HUES64 (cell line): Measurements from ENCODE around the gene HIVEP1.
"Not testable (repeated sequence)": the region's sequence is repeated elsewhere in the genome, so short reads cannot be mapped to it uniquely, and the experiment has no call there.

Experiments
- H3K27ac ChIP-seq: 2 replicates; pipeline ENCODE4 v1.7.0; 2013; ENCODE audit warnings: low read depth, low read length, inconsistent platforms
- H3K27me3 ChIP-seq: 2 replicates; pipeline ENCODE4 v1.6.1; 2013; ENCODE audit warnings: mild to moderate bottlenecking, low read length; ENCODE audit not compliant: insufficient read depth
- H3K36me3 ChIP-seq: 2 replicates; pipeline ENCODE4 v1.6.1; 2013; ENCODE audit warnings: mild to moderate bottlenecking, low read length; ENCODE audit not compliant: insufficient read depth
- H3K4me1 ChIP-seq: 2 replicates; pipeline ENCODE4 v1.6.1; 2013; ENCODE audit warnings: mild to moderate bottlenecking, low read length, moderate library complexity; ENCODE audit not compliant: insufficient read depth
- H3K4me3 ChIP-seq: 2 replicates; pipeline ENCODE4 v1.5.1; 2013; ENCODE audit warnings: mild to moderate bottlenecking, low read length, moderate library complexity
- H3K9ac ChIP-seq: 2 replicates; pipeline ENCODE4 v1.6.1; 2013; ENCODE audit warnings: mild to moderate bottlenecking, low read depth, low read length
- H3K9me3 ChIP-seq: 2 replicates; pipeline ENCODE4 v1.6.1; 2013; ENCODE audit warnings: low read depth, low read length; ENCODE audit not compliant: insufficient read depth
- WGBS: fragments of 150-250, 120-280 bp; methylation state at CpG from one replicate; pipeline ENCODE4 v1.1.7; 2013; ENCODE audit warnings: missing lambda C conversion rate; 5-methylcytosine and 5-hydroxymethylcytosine counted together

HIVEP1 gene

DNA sequence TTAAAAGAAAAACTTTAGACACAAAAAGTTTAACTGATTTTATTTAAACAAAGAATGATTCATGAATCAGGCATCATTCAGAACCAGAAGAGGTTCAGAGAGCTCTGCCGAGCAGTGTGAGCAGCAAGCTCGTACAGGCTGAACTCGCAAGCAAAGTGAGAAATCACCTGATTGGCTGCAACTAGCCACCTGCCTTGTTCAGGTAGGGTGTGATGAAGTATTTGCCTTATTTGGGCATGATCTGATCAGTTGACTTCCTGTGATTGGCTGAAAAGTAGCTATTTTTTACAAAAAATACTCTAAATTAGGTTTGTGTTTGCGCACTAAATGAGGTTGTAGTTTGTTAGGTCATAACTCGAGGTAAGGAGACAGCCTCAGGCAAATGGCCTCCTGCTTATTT lies 80.7 kb downstream of the HIVEP1 start:
- Histone ChIP-seq H3K4me3 (no peak overlapping the region), H3K27me3 (no peaks in the 10 kb centered on the region), H3K9me3 (no peaks in the 10 kb centered on the region), H3K27ac (no peak overlapping the region), H3K36me3 (peaks cover 25% of the 10 kb centered on the region; the same call in 1 of the 2 replicates), H3K9ac (no peak overlapping the region), H3K4me1 (peaks cover 3% of the 10 kb centered on the region; the same call in 1 of the 2 replicates)
- 99% methylated on average over 4 of the region's 5 CpGs for WGBS

DNA sequence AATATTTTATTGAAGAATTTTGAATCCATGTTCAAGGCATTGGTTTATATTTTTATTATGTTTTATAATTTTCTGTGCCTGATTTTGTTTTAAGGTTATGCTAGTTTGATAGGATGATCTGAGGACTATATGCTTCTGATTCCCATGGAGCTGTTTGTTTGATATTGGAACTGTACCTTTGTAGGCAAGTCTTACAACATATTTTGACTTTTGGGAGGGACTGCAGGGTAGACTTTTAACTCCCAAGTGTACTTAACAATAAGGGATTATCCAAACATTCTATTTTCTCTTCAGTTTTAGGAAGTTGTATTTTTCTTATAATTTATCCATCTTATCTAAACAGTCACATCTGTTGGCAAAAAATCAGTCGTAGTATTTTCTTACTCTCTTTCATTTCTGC lies 82.6 kb downstream of the HIVEP1 start:
- H3K27me3 ChIP-seq: no peaks in the 10 kb centered on the region
- H3K27ac ChIP-seq: no peak overlapping the region
- H3K4me1 ChIP-seq: no peaks in the 10 kb centered on the region
- no peak overlapping the region for H3K4me3 ChIP-seq
- H3K9me3 ChIP-seq: no peaks in the 10 kb centered on the region
- no CpG with 5 or more reads among the region's 1 CpG for WGBS
- peaks cover 17% of the 10 kb centered on the region; the same call in 1 of the 2 replicates for H3K36me3 ChIP-seq
- no peak overlapping the region for H3K9ac ChIP-seq

DNA sequence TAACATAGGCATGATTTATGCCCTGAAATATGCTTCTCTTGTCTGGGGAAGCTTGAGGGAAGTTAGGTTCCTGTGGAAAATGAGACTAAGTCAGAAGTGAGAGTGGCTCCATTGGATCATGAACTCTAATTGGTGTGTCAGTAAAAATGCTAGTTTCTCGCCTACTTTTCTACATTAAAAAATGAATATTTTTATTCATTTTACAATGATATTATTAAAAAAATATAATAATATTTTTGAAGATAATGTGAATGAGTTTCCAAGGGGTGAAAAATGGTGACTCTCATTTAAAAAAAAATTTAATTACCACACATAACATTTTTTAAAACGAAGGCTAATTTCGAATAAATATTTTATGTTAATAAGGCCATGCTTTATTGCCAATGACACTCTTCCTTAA lies 84.2 kb downstream of the HIVEP1 start:
- Histone ChIP-seq H3K27me3 (no peaks in the 10 kb centered on the region), H3K36me3 (peaks cover 11% of the 10 kb centered on the region; the same call in 1 of the 2 replicates), H3K4me1 (no peaks in the 10 kb centered on the region), H3K9ac (no peak overlapping the region), H3K9me3 (no peaks in the 10 kb centered on the region), H3K4me3 (no peak overlapping the region), H3K27ac (no peak overlapping the region)
- WGBS: no CpG with 5 or more reads among the region's 3 CpGs

DNA sequence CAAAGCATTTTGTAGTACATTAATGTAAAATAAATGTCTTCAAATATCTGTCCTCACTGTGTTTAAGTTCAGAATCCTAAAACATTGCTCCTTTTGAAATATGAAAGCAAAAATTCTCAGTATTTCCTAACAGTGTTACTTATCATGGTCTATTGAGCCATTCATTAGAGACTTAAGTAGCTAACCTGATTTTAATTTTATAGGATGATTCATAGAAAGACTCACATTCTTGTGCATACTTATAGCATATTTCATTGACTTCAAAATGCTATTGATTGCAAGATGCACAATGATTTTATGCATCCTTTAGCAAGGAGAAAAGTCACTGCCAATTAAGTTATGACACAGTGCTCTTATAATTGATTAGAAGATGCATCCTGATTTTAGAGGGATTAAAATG lies 85.7 kb downstream of the HIVEP1 start:
- Histone ChIP-seq H3K27me3 (no peaks in the 10 kb centered on the region), H3K9ac (no peak overlapping the region), H3K27ac (no peak overlapping the region), H3K4me3 (no peak overlapping the region), H3K36me3 (no peaks in the 10 kb centered on the region), H3K9me3 (no peaks in the 10 kb centered on the region), H3K4me1 (no peaks in the 10 kb centered on the region)

DNA sequence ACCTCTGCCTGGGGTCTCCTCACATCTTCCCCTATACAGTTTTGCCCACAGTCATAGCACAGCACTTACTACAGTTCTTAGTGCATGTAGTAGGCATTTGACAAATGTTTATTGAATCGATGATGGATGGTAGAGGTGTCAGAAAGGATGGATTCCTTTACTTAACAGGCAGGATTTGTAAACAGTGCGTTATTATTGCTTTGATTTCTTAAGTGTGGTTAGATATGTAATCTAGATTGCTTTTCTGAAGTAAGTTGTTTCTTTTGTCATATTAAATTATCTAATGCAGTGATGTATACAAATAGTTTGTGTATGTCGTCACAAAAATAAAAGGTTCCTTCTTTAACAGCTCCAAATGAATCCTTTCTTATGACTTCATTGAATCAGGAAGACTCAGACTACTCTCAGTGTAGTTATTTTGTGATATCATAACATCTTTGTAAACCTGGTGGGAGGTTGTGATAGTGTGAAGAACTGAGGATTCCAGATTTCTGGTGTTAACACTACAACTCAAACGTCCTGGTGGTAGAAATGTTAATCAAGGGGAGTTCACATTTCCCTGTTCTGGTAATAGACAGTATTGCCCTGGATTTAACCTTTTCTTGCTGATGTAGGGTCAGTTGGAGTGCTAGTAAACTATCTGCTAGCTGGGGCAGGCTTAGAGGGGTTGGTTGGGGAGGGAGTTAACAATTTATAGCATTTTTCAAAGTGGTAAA lies 87.7 kb downstream of the HIVEP1 start:
- Histone ChIP-seq H3K4me3 (no peak overlapping the region), H3K9me3 (no peaks in the 10 kb centered on the region), H3K4me1 (no peaks in the 10 kb centered on the region), H3K9ac (no peak overlapping the region), H3K36me3 (no peaks in the 10 kb centered on the region), H3K27ac (no peak overlapping the region), H3K27me3 (no peaks in the 10 kb centered on the region)
- 76% methylated on average over 3 of the region's 4 CpGs for WGBS

DNA sequence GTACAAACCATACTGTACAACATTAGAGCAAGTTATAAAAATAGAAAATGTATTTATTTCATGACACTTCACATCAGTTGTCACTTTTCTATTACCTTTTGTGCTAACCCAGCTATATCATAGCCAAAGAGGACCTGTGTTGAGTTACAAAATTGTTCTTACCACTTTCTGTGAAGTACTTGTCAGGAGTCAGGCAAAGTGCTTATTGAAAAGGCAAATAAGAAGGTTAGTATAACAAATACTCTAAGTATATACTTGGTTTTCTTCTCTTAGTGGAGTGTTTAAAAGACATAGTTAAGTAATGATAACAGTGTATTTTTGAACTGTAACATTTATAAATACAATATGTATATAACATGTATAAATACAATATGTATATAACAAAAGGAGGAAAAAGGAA lies 88.9 kb downstream of the HIVEP1 start:
- no peaks in the 10 kb centered on the region for H3K36me3 ChIP-seq
- no peaks in the 10 kb centered on the region for H3K9me3 ChIP-seq
- no peak overlapping the region for H3K27ac ChIP-seq
- H3K4me3 ChIP-seq: no peak overlapping the region
- H3K27me3 ChIP-seq: no peaks in the 10 kb centered on the region
- no peaks in the 10 kb centered on the region for H3K4me1 ChIP-seq
- no peak overlapping the region for H3K9ac ChIP-seq

DNA sequence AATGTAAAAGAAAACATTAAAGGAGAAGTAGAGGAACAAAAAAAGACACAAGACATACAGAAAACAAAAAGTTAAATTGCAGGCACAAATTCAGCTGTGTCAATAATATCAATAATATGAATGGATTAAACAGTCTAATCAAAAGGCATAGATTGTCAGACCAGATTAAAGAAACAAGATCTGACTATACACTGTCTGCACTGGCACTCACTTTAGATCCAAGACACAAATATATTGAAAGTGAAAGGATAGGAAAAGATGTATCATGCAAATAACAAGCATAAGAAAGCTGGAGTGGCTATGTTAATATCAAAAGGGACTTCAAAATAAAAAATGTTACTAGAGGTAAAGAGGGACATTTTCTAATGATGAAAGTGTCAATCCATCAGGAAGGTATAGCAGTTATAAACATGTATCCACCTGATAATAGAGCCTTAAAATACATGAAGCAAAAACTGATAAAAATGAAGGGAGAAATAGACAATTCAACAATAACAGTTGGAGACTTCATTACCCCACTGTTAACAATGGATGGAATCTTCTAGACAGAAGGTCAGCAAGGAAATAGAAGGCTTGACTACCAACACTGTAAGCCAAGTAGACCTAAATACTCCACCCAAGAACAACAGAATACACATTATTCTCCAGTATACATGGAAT lies 89.7 kb downstream of the HIVEP1 start:
- Histone ChIP-seq H3K27me3 (no peaks in the 10 kb centered on the region), H3K9ac (no peak overlapping the region), H3K27ac (no peak overlapping the region), H3K9me3 (no peaks in the 10 kb centered on the region), H3K4me3 (no peak overlapping the region), H3K36me3 (no peaks in the 10 kb centered on the region), H3K4me1 (no peaks in the 10 kb centered on the region)

DNA sequence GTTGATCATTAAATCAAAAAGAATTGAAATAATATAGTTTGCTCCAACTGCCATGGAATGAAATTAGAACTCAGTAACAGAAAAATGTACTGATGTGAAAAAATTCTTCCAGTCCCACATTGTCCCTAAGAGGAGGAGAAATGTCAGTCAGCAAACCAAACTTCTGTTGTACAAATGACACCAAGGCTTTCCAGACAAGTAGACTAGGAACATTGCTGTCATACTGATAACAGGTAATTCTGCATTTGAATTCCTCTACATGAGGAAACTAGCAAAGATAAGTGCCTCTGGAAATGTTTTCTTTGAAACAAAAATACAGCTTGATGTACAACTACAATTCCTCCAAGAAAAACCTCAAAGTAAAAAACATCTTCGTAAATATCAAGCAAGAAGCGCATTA lies 90.2 kb downstream of the HIVEP1 start:
- 95% methylated on average over 2 of the region's 2 CpGs for WGBS
- Histone ChIP-seq H3K36me3 (peaks cover 2% of the 10 kb centered on the region; the same call in 1 of the 2 replicates), H3K4me3 (no peak overlapping the region)

DNA sequence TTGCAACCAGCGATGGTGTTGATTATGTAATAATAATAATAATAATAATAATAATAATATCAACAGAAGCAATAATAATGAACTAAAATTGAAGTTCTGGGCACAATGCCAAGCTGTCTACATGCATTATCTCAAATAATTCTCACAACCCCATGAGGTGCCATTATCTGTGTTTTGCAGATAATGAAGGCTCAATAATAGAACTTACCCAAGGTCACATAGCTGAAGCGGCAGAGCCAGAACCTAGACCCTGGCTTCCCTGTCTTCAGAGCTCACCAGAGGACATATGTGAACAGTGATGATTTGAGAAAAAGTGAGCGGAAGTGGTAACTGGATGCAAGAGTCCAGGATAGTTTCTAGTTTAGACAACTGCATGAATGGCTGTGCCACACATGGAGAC lies 91.0 kb downstream of the HIVEP1 start:
- WGBS: 92% methylated on average over 2 of the region's 3 CpGs
- Histone ChIP-seq H3K9ac (no peak overlapping the region), H3K4me1 (no peaks in the 10 kb centered on the region), H3K9me3 (no peaks in the 10 kb centered on the region), H3K27ac (no peak overlapping the region), H3K36me3 (peaks cover 5% of the 10 kb centered on the region; the same call in 1 of the 2 replicates), H3K27me3 (no peaks in the 10 kb centered on the region), H3K4me3 (no peak overlapping the region)

More for the DNA sequence above, 90.2 kb downstream of the HIVEP1 start:
- no peak overlapping the region for H3K27ac ChIP-seq
- no peak overlapping the region for H3K9ac ChIP-seq
- no peaks in the 10 kb centered on the region for H3K9me3 ChIP-seq
- H3K4me1 ChIP-seq: no peaks in the 10 kb centered on the region
- H3K27me3 ChIP-seq: no peaks in the 10 kb centered on the region

DNA sequence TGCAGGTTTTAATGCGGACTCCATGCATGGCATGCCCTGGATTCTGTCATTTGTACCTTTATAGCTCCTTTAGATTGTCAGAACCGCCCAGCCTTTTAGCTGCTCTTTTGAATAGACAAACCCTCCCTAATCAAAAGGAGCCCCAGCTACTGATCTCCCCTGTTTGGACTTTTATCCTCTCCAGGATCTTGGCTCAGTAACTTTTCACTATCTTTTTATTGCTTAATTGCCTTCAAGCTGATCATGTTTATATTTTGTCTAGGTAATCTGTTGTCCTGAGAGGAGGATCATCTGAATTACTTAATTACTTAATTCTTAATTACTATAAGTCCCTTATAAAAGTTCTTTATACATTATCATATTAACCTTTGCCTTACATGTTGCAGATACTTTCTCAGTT lies 93.2 kb downstream of the HIVEP1 start:
- Histone ChIP-seq H3K27ac (no peak overlapping the region), H3K9me3 (no peaks in the 10 kb centered on the region), H3K36me3 (peaks cover 11% of the 10 kb centered on the region), H3K27me3 (no peaks in the 10 kb centered on the region), H3K4me3 (no peak overlapping the region), H3K9ac (no peak overlapping the region), H3K4me1 (no peaks in the 10 kb centered on the region)
- WGBS: 91% methylated on average over 2 of the region's 2 CpGs

DNA sequence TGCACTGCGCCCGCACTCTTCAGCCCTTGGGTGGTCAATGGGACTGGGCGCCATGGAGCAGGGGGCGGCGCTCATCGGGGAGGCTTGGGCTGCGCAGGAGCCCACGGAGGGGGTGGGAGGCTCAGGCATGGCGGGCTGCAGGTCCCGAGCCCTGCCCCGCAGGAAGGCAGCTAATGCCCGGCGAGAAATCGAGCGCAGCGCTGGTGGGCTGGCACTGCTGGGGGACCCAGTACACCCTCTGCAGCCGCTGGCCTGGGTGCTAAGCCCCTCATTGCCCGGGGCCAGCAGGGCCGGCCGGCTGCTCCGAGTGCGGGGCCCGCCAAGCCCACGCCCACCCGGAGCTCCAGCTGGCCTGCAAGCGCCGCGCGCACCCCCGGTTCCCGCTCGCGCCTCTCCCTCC lies 96.3 kb downstream of the HIVEP1 start:
- not testable (repeated sequence) for H3K27me3 ChIP-seq, H3K27ac ChIP-seq, H3K9me3 ChIP-seq, H3K9ac ChIP-seq, H3K4me3 ChIP-seq
- WGBS: 96% methylated on average over 33 of the region's 33 CpGs
- Histone ChIP-seq H3K4me1 (peaks cover 15% of the 10 kb centered on the region), H3K36me3 (peaks cover 20% of the 10 kb centered on the region)
